ENCODE results near the gene PIK3CD. TPM values are rescaled to one million over a fixed set of nuclear protein-coding genes. Genes with fewer than 3 reads are reported as not detected.

Gene PIK3CD
- total and polyA plus RNA-seq, 2 of the 4 experiments (the other 2 are of a cell fraction) = 5.0 to 12.1 TPM

GRCh38 chr1:9770298-9770697, 118.8 kb downstream of the PIK3CD start:
- TF ChIP-seq CHD1 (IDR thresholded peaks at IDR 0.05; ENCODE audit: low read depth, low read length) (no peak), USF2 (IDR thresholded peaks at IDR 0.05; ENCODE audit: low read depth, low read length) (no peak), SMC3 (IDR thresholded peaks at IDR 0.05; ENCODE audit: low read depth, low read length) (no peak), RCOR1 (IDR thresholded peaks at IDR 0.05; ENCODE audit: insufficient replicate concordance, low read length) (no peak), BHLHE40 (IDR thresholded peaks at IDR 0.05; ENCODE audit: low read depth, low read length) (no peak), RAD21 (IDR thresholded peaks at IDR 0.05; ENCODE audit: low read length) (no peak), NFE2L2 (IDR thresholded peaks at IDR 0.05; ENCODE audit: low read depth, low read length) (no peak), CEBPB (IDR thresholded peaks at IDR 0.05; ENCODE audit: low read depth, low read length) (no peak), MAZ (IDR thresholded peaks at IDR 0.05; ENCODE audit: borderline replicate concordance, low read depth, low read length) (no peak), POLR2A (IDR thresholded peaks at IDR 0.05; ENCODE audit: low read depth, low read length) (no peak), ELK1 (IDR thresholded peaks at IDR 0.05; ENCODE audit: borderline replicate concordance, low read depth, low read length) (no peak), MXI1 (IDR thresholded peaks at IDR 0.05; ENCODE audit: borderline replicate concordance, low read depth, low read length) (no peak), RFX5 (IDR thresholded peaks at IDR 0.05; ENCODE audit: low read depth, low read length) (no peak), MAFK (IDR thresholded peaks at IDR 0.05; ENCODE audit: low read depth, low read length) (no peak), FOS (IDR thresholded peaks at IDR 0.05; ENCODE audit: low read depth, low read length) (no peak), CTCF (conservative IDR thresholded peaks at IDR 0.05; ENCODE audit: low read depth, low read length) (no peak)
- no peak overlapping the region for H2AK5ac ChIP-seq (ENCODE audit: low read depth, low read length)
- DNase-seq = no peak
- H3K9me1 ChIP-seq (ENCODE audit: insufficient read depth, low read length) = peaks cover 3% of the 10 kb centered on the region; the same call in 1 of the 2 replicates
- in situ Hi-C loops (cut with MboI; ENCODE audit: low sequenced_read_pairs) (no loop called here), dilution Hi-C loops (cut with HindIII; ENCODE audit: low sequenced_read_pairs, unreplicated experiment) (no loop called here), intact Hi-C loops (cut with micrococcal nuclease) (no loop called here)
- no peak overlapping the region for H4K8ac ChIP-seq (ENCODE audit: low read depth in 2 of 2, low read length in 2 of 2)
- no peak overlapping the region for H3K18ac ChIP-seq (ENCODE audit: low read depth, low read length)
- no peak overlapping the region for H3K14ac ChIP-seq (replicated peaks; ENCODE audit: low read depth, low read length)
- no peaks in the 10 kb centered on the region for H3K27me3 ChIP-seq (ENCODE audit: control insufficient read depth, insufficient read depth, low read length)
- H4K20me1 ChIP-seq (ENCODE audit: insufficient read depth, low read length) = peaks cover 31% of the 10 kb centered on the region
- H3K27ac ChIP-seq (ENCODE audit: insufficient read depth, low read length) = no peak overlapping the region
- POLR2A ChIA-PET (ENCODE audit: unreplicated experiment) = no interaction called here
- peaks cover 11 to 40% of the 10 kb centered on the region in 2 experiments for H3K79me1 ChIP-seq (ENCODE audit: low read depth in 1 of 2, low read length in 2 of 2)
- ATAC-seq (ENCODE audit: low read depth) = no peak
- BruUV-seq (replicated peaks) = no TSS peak
- H2BK20ac ChIP-seq (ENCODE audit: low read depth, low read length) = no peak overlapping the region
- H3K9me3 ChIP-seq (ENCODE audit: control insufficient read depth, insufficient read depth, low read length) = no peaks in the 10 kb centered on the region
- WGBS, 2 experiments (ENCODE audit: extremely low coverage in 2 of 2, insufficient read length in 1 of 2) = 67% methylated on average over 7 of the region's 10 CpGs; no CpG with 5 or more reads in 1 of the 2 experiments
- H2BK120ac ChIP-seq (ENCODE audit: low read depth, low read length) = no peak overlapping the region
- CTCF ChIA-PET = no interaction called here
- H3K4ac ChIP-seq (ENCODE audit: low read depth, low read length) = no peak overlapping the region
- H2AK9ac ChIP-seq (replicated peaks; ENCODE audit: low read depth, low read length, poor library complexity) = no peak overlapping the region
- H2AFZ ChIP-seq (replicated peaks; ENCODE audit: low read length, poor library complexity) = no peak overlapping the region
- H3K4me2 ChIP-seq (ENCODE audit: low read depth, low read length) = no peak overlapping the region
- H4K5ac ChIP-seq (ENCODE audit: low read depth, low read length) = no peak overlapping the region
- no peak overlapping the region for H4K91ac ChIP-seq (ENCODE audit: insufficient read depth, low read depth, low read length)
- no peak overlapping the region for H2BK5ac ChIP-seq (ENCODE audit: low read depth, low read length, poor library complexity, severe bottlenecking)
- no peak overlapping the region for H3K23ac ChIP-seq (ENCODE audit: low read depth, low read length)
- no peak overlapping the region for H2BK15ac ChIP-seq (ENCODE audit: low read depth, low read length)
- H3K4me3 ChIP-seq (ENCODE audit: insufficient read depth, low read depth, low read length) = no peak overlapping the region
- no peak overlapping the region for H3K9ac ChIP-seq (ENCODE audit: low read depth, low read length)
- peaks cover 10% of the 10 kb centered on the region for H3K36me3 ChIP-seq (ENCODE audit: control insufficient read depth, insufficient read depth, low read length)
- H3K4me1 ChIP-seq (ENCODE audit: control insufficient read depth, insufficient read depth, low read length) = peaks cover 5% of the 10 kb centered on the region
- no peak overlapping the region for H3K56ac ChIP-seq (ENCODE audit: extremely low read depth, insufficient read depth, low read length)

Data from IMR-90 (cell line).